Measurements from ENCODE around the gene GLE1.

The GLE1 gene

GRCh38 chr9:128521956-128522355, 17.4 kb downstream of the GLE1 start:
- peaks cover 53% of the 10 kb centered on the region for H3K36me3 Mint-ChIP-seq (ENCODE audit: low read depth)
- DNase-seq (no peak), ATAC-seq (no peak)

GRCh38 chr9:128523199-128523925, 18.8 kb downstream of the GLE1 start:
- no peak overlapping the region for H3K27ac Mint-ChIP-seq
- H3K9me3 Mint-ChIP-seq, result no peaks in the 10 kb centered on the region
- no peak for DNase-seq
- no peak overlapping the region for H3K4me3 Mint-ChIP-seq
- H3K4me1 Mint-ChIP-seq, result no peaks in the 10 kb centered on the region
- no peaks in the 10 kb centered on the region for H3K27me3 Mint-ChIP-seq
- ATAC-seq, result no peak
- peaks cover 49% of the 10 kb centered on the region for H3K36me3 Mint-ChIP-seq (ENCODE audit: low read depth)

More at GRCh38 chr9:128521956-128522355, 17.4 kb downstream of the GLE1 start:
- no peaks in the 10 kb centered on the region for H3K9me3 Mint-ChIP-seq
- H3K27me3 Mint-ChIP-seq, result no peaks in the 10 kb centered on the region
- no peak overlapping the region for H3K27ac Mint-ChIP-seq
- no peaks in the 10 kb centered on the region for H3K4me1 Mint-ChIP-seq
- no peak overlapping the region for H3K4me3 Mint-ChIP-seq

GRCh38 chr9:128526720-128527119, 22.2 kb downstream of the GLE1 start:
- Mint-ChIP-seq H3K4me1 (no peaks in the 10 kb centered on the region), H3K9me3 (no peaks in the 10 kb centered on the region), H3K36me3 (ENCODE audit: low read depth) (peaks cover 42% of the 10 kb centered on the region), H3K27ac (no peak overlapping the region), H3K4me3 (no peak overlapping the region), H3K27me3 (no peaks in the 10 kb centered on the region)
- DNase-seq (no peak), ATAC-seq (no peak)

- Mint-ChIP-seq H3K36me3 (ENCODE audit: low read depth) (peaks cover 39% of the 10 kb centered on the region), H3K27me3 (no peaks in the 10 kb centered on the region), H3K4me1 (no peaks in the 10 kb centered on the region), H3K9me3 (no peaks in the 10 kb centered on the region), H3K4me3 (no peak overlapping the region), H3K27ac (no peak overlapping the region)
- DNase-seq (no peak), ATAC-seq (no peak)
These were observed 24.1 kb downstream of the GLE1 start for GRCh38 chr9:128528445-128529160.

GRCh38 chr9:128529191-128529590, 24.7 kb downstream of the GLE1 start:
- Mint-ChIP-seq H3K4me3 (no peak overlapping the region), H3K27ac (peak overlapping the region; percentile 23), H3K36me3 (ENCODE audit: low read depth) (peaks cover 40% of the 10 kb centered on the region), H3K27me3 (no peaks in the 10 kb centered on the region), H3K9me3 (no peaks in the 10 kb centered on the region), H3K4me1 (no peaks in the 10 kb centered on the region)
- no peak for ATAC-seq
- no peak for DNase-seq

GRCh38 chr9:128532581-128532980, 28.1 kb downstream of the GLE1 start:
- ATAC-seq (no peak), DNase-seq (no peak)
- peaks cover 36% of the 10 kb centered on the region for H3K36me3 Mint-ChIP-seq (ENCODE audit: low read depth)
- H3K27me3 Mint-ChIP-seq, result no peaks in the 10 kb centered on the region
- no peak overlapping the region for H3K4me3 Mint-ChIP-seq
- no peaks in the 10 kb centered on the region for H3K9me3 Mint-ChIP-seq
- no peak overlapping the region for H3K27ac Mint-ChIP-seq
- no peaks in the 10 kb centered on the region for H3K4me1 Mint-ChIP-seq

- no peak overlapping the region for H3K27ac Mint-ChIP-seq
- peaks cover 4% of the 10 kb centered on the region for H3K4me1 Mint-ChIP-seq
- H3K9me3 Mint-ChIP-seq, result no peaks in the 10 kb centered on the region
- H3K27me3 Mint-ChIP-seq, result no peaks in the 10 kb centered on the region
- DNase-seq (no peak), ATAC-seq (no peak)
- H3K4me3 Mint-ChIP-seq, result no peak overlapping the region
- H3K36me3 Mint-ChIP-seq (ENCODE audit: low read depth), result peaks cover 44% of the 10 kb centered on the region
These were observed 36.3 kb downstream of the GLE1 start for GRCh38 chr9:128540634-128541360.

- H3K4me3 Mint-ChIP-seq, result no peak overlapping the region
- no peaks in the 10 kb centered on the region for H3K27me3 Mint-ChIP-seq
- DNase-seq, result no peak
- peaks cover 5% of the 10 kb centered on the region for H3K36me3 Mint-ChIP-seq (ENCODE audit: low read depth)
- no peaks in the 10 kb centered on the region for H3K9me3 Mint-ChIP-seq
- H3K27ac Mint-ChIP-seq, result no peak overlapping the region
- peaks cover 25% of the 10 kb centered on the region for H3K4me1 Mint-ChIP-seq
- no peak for ATAC-seq
These were observed 42.0 kb downstream of the GLE1 start for GRCh38 chr9:128546504-128546903.

GRCh38 chr9:128548876-128549275, 44.4 kb downstream of the GLE1 start:
- no peak for DNase-seq
- no peaks in the 10 kb centered on the region for H3K36me3 Mint-ChIP-seq (ENCODE audit: low read depth)
- no peaks in the 10 kb centered on the region for H3K27me3 Mint-ChIP-seq
- H3K9me3 Mint-ChIP-seq, result no peaks in the 10 kb centered on the region
- H3K4me1 Mint-ChIP-seq, result peaks cover 31% of the 10 kb centered on the region
- ATAC-seq, result no peak
- no peak overlapping the region for H3K4me3 Mint-ChIP-seq
- no peak overlapping the region for H3K27ac Mint-ChIP-seq

GRCh38 chr9:128550226-128550625, 45.7 kb downstream of the GLE1 start:
- H3K36me3 Mint-ChIP-seq (ENCODE audit: low read depth), result no peaks in the 10 kb centered on the region
- H3K9me3 Mint-ChIP-seq, result no peaks in the 10 kb centered on the region
- H3K27me3 Mint-ChIP-seq, result no peaks in the 10 kb centered on the region
- H3K4me1 Mint-ChIP-seq, result peaks cover 31% of the 10 kb centered on the region
- H3K4me3 Mint-ChIP-seq, result peak overlapping the region; percentile 25
- peak; percentile 41 for ATAC-seq
- peak overlapping the region; percentile 30 for H3K27ac Mint-ChIP-seq
- peak; percentile 35 for DNase-seq

- H3K9me3 Mint-ChIP-seq, result no peaks in the 10 kb centered on the region
- peak overlapping the region; percentile 25 for H3K4me3 Mint-ChIP-seq
- H3K27ac Mint-ChIP-seq, result peak overlapping the region; percentile 88
- H3K4me1 Mint-ChIP-seq, result peaks cover 31% of the 10 kb centered on the region
- H3K27me3 Mint-ChIP-seq, result no peaks in the 10 kb centered on the region
- H3K36me3 Mint-ChIP-seq (ENCODE audit: low read depth), result no peaks in the 10 kb centered on the region
- ATAC-seq, result no peak
- peak; percentile 3 for DNase-seq
These were observed 46.5 kb downstream of the GLE1 start for GRCh38 chr9:128550770-128551656.

GRCh38 chr9:128551657-128552152, 47.2 kb downstream of the GLE1 start:
- Mint-ChIP-seq H3K4me1 (peaks cover 31% of the 10 kb centered on the region), H3K27me3 (no peaks in the 10 kb centered on the region), H3K27ac (peak overlapping the region; percentile 88), H3K9me3 (no peaks in the 10 kb centered on the region), H3K36me3 (ENCODE audit: low read depth) (no peaks in the 10 kb centered on the region), H3K4me3 (no peak overlapping the region)
- ATAC-seq, result no peak
- DNase-seq, result no peak

GRCh38 chr9:128552153-128552743, 47.7 kb downstream of the GLE1 start, which contains the start of gene SPTAN1:
Gene SPTAN1 (plus strand): TSS chr9:128552587. CDS start chr9:128566741, 14,154 bp downstream.
- Mint-ChIP-seq H3K27me3 (no peaks in the 10 kb centered on the region), H3K4me3 (no peak within 1 kb of the TSS), H3K4me1 (peaks cover 31% of the 10 kb centered on the region), H3K9me3 (no peaks in the 10 kb centered on the region), H3K36me3 (ENCODE audit: low read depth) (no peaks in the 10 kb centered on the region), H3K27ac (peak within 1 kb of the TSS; percentile 88)
- ATAC-seq, result peak; percentile 76
- peak; percentile 96 for DNase-seq
